Neutrophil (primary cell): ENCODE results near the gene ECHS1.

Experiments used
- H3K27ac ChIP-seq: fragments of 200-600 bp; sonication (generic); 2 replicates; pipeline ENCODE4 v1.5.1; 2016; ENCODE audit warnings: mild to moderate bottlenecking, moderate library complexity
- H3K27me3 ChIP-seq: fragments of 200-600 bp; sonication (generic); 2 replicates; pipeline ENCODE4 v1.6.0; 2016; ENCODE audit warnings: mild to moderate bottlenecking
- H3K36me3 ChIP-seq: fragments of 200-600 bp; sonication (generic); 2 replicates; pipeline ENCODE4 v1.5.1; 2017
- H3K4me1 ChIP-seq, 2 experiments: fragments of 200-600 bp in 1 of 2; sonication (generic) in 1 of 2; 1 replicate in 1 of 2; 2 replicates in 1 of 2; pipeline versions ENCODE4 v1.5.1 to v1.6.1; 2013 to 2016; ENCODE audit warnings: low read depth in 1 of 2, low read length in 1 of 2, mild to moderate bottlenecking in 1 of 2, moderate library complexity in 1 of 2; ENCODE audit not compliant: control insufficient read depth in 1 of 2, insufficient read depth in 1 of 2
- H3K4me3 ChIP-seq, 2 experiments: fragments of 200-600 bp in 1 of 2; sonication (generic) in 1 of 2; 1 replicate in 1 of 2; 2 replicates in 1 of 2; pipeline ENCODE4 v1.5.1; 2013 to 2016; ENCODE audit warnings: low read depth in 1 of 2, low read length in 1 of 2, mild to moderate bottlenecking in 1 of 2, moderate library complexity in 1 of 2
- H3K9me3 ChIP-seq: fragments of 200-600 bp; sonication (generic); 2 replicates; pipeline ENCODE4 v1.5.1; 2016
- CTCF ChIP-seq: fragments of 200-600 bp; sonication (generic); IDR thresholded peaks from 2 replicates; pipeline ENCODE4 v1.5.1; 2016; ENCODE audit warnings: antibody characterized with exemption

The ECHS1 gene

GRCh38 chr10:133385214-133385613 is 12.1 kb upstream of the ECHS1 start:
- no peaks in the 10 kb centered on the region for H3K9me3 ChIP-seq
- H3K27ac ChIP-seq, result no peak overlapping the region
- H3K4me1 ChIP-seq, result peaks cover 10 to 11% of the 10 kb centered on the region in 2 experiments
- no peak overlapping the region for H3K4me3 ChIP-seq
- no peak for TF ChIP-seq CTCF
- no peaks in the 10 kb centered on the region for H3K36me3 ChIP-seq
- H3K27me3 ChIP-seq, result peaks cover 23% of the 10 kb centered on the region

GRCh38 chr10:133384071-133384470 is 10.9 kb upstream of the ECHS1 start:
- Histone ChIP-seq H3K36me3 (no peaks in the 10 kb centered on the region), H3K27ac (no peak overlapping the region), H3K9me3 (no peaks in the 10 kb centered on the region), H3K4me3 (no peak overlapping the region), H3K27me3 (peaks cover 34% of the 10 kb centered on the region), H3K4me1 (peaks cover 3 to 7% of the 10 kb centered on the region in 2 experiments)
- TF ChIP-seq CTCF, result no peak

GRCh38 chr10:133383551-133383950 is 10.4 kb upstream of the ECHS1 start:
- H3K9me3 ChIP-seq, result no peaks in the 10 kb centered on the region
- H3K36me3 ChIP-seq, result no peaks in the 10 kb centered on the region
- no peak overlapping the region for H3K27ac ChIP-seq
- H3K27me3 ChIP-seq, result peaks cover 38% of the 10 kb centered on the region
- TF ChIP-seq CTCF, result no peak
- H3K4me3 ChIP-seq, result no peak overlapping the region
- H3K4me1 ChIP-seq, result peaks cover 1 to 10% of the 10 kb centered on the region in 2 experiments

- Histone ChIP-seq H3K4me3 (no peak overlapping the region), H3K36me3 (no peaks in the 10 kb centered on the region), H3K27ac (no peak overlapping the region), H3K27me3 (peaks cover 63% of the 10 kb centered on the region), H3K4me1 (peaks cover 12 to 20% of the 10 kb centered on the region in 2 experiments), H3K9me3 (no peaks in the 10 kb centered on the region)
- no peak for TF ChIP-seq CTCF
Measured at GRCh38 chr10:133381036-133381435, 7.9 kb upstream of the ECHS1 start.

GRCh38 chr10:133379801-133380666 is 6.9 kb upstream of the ECHS1 start:
- Histone ChIP-seq H3K4me3 (peak overlapping the region in 1 of 2 experiments; percentile 96), H3K4me1 (peaks cover 12 to 20% of the 10 kb centered on the region in 2 experiments), H3K9me3 (no peaks in the 10 kb centered on the region), H3K36me3 (no peaks in the 10 kb centered on the region), H3K27ac (no peak overlapping the region), H3K27me3 (peaks cover 73% of the 10 kb centered on the region)
- TF ChIP-seq CTCF, result no peak
